ENCODE results near the gene RPLP2. TPM values are rescaled to one million over a fixed set of nuclear protein-coding genes. Genes with fewer than 3 reads are reported as not detected.

The RPLP2 gene
- total and polyA plus RNA-seq, 2 of the 4 experiments (the other 2 are of a cell fraction) = 59.9 to 1,897 TPM

DNA sequence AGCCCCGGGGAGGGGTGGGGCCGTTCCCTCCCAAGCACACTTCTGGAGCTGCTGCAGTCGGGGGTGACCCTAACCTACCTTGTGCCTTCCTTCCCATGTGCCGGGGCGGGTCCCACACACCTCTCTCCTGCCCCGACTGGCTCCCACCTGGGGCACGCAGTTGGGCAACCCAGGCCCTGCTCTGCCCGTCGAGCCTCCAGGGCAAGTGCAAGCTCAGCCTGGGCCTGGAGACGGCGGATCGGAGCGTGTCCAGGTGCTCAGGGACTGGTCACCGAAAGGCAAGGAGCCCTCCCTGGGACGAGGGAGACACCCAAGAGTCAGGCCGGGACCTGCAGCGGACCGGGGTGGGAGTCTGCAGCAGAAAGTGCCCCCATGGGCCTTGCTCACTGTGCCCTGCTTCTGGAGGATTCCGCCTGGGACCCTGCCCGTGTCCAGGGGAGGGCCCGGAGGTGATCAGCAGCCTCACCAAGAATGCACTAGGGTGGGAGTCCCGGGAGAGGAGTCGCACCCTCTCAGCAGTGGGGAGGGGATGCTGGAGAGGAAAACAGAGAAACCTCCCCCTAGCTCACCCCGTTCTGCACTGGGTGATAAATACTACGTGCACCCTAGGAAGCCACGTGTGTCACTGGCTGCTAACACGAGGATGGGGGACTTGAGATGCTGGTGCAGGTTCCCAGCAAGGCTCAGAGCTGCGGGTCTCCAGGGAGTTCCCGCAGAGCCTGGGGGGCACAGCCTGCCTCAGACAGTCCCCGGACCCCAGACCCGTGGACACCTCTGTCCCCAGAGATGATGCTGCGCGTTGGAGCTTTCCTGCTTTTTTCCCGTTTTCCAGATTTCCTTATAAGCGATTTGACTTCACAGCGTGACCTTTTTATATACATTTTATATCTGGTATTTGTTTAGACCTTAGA lies 27.2 kb upstream of the RPLP2 start (continued):
- TF ChIP-seq MAFK (IDR thresholded peaks at IDR 0.05; ENCODE audit: low read depth, low read length) = no peak
- TF ChIP-seq SMC3 (IDR thresholded peaks at IDR 0.05; ENCODE audit: low read depth, low read length) = no peak

DNA sequence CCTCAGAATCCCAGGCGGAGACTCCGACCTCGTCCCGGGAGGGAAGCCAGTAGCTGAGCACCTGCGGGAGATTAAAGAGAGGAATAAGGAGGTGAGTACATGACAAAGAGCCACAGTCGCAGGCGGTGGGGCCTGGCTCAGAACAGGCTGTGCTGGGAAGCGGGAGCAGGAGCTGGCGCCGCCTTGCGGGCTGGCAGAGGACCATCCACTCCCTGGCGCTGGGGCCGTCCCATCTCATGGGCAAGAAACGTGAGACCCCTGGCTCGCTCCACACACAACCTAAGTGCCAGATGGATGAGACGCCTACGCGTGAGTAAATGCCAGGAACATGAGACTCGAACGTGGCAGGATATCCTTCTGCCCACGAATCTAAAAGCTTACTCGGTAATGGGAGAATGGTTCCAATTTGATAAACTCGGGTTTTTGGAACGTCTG lies 26.2 kb upstream of the RPLP2 start:
- ChIA-PET POLR2A (ENCODE audit: unreplicated experiment) (no interaction called here), CTCF (interaction anchor here (0.6 to 2.2 kb wide), 3 partner anchors 13 to 50 kb away, joined by 3 to 10 read pairs (median 6); no protein-coding TSS in a partner anchor)
- Histone ChIP-seq H2AFZ (replicated peaks; ENCODE audit: low read length, poor library complexity) (peak overlapping the region; percentile 87), H2BK20ac (ENCODE audit: low read depth, low read length) (no peak overlapping the region), H4K5ac (ENCODE audit: low read depth, low read length) (no peak overlapping the region), H4K91ac (ENCODE audit: insufficient read depth, low read depth, low read length) (no peak overlapping the region), H3K4me2 (ENCODE audit: low read depth, low read length) (peak overlapping the region; percentile 52), H3K18ac (ENCODE audit: low read depth, low read length) (no peak overlapping the region), H3K27ac (ENCODE audit: insufficient read depth, low read length) (peak overlapping the region; percentile 46; the same call in 1 of the 2 replicates), H2AK5ac (ENCODE audit: low read depth, low read length) (peak overlapping the region; percentile 36; the same call in 1 of the 2 replicates), H3K4ac (ENCODE audit: low read depth, low read length) (peak overlapping the region; percentile 51), H4K20me1 (ENCODE audit: insufficient read depth, low read length) (peaks cover 16% of the 10 kb centered on the region), H2BK15ac (ENCODE audit: low read depth, low read length) (no peak overlapping the region), H3K4me1 (ENCODE audit: control insufficient read depth, insufficient read depth, low read length) (peaks cover 6% of the 10 kb centered on the region), H2AK9ac (replicated peaks; ENCODE audit: low read depth, low read length, poor library complexity) (peak overlapping the region; percentile 91), H3K9me3 (ENCODE audit: control insufficient read depth, insufficient read depth, low read length) (no peaks in the 10 kb centered on the region), H3K9ac (ENCODE audit: low read depth, low read length) (no peak overlapping the region), H3K36me3 (ENCODE audit: control insufficient read depth, insufficient read depth, low read length) (peaks cover 14% of the 10 kb centered on the region), H3K4me3 (ENCODE audit: insufficient read depth, low read depth, low read length) (no peak overlapping the region), H2BK120ac (ENCODE audit: low read depth, low read length) (no peak overlapping the region), H4K8ac (ENCODE audit: low read depth in 2 of 2, low read length in 2 of 2) (peak overlapping the region in 1 of 2 experiments; percentile 6; a peak in 1 of 4 replicates), H3K56ac (ENCODE audit: extremely low read depth, insufficient read depth, low read length) (no peak overlapping the region), H3K79me1 (ENCODE audit: low read depth in 1 of 2, low read length in 2 of 2) (peaks cover 6 to 32% of the 10 kb centered on the region in 2 experiments), H3K9me1 (ENCODE audit: insufficient read depth, low read length) (no peaks in the 10 kb centered on the region), H3K27me3 (ENCODE audit: control insufficient read depth, insufficient read depth, low read length) (no peaks in the 10 kb centered on the region), H3K23ac (ENCODE audit: low read depth, low read length) (peak overlapping the region; percentile 61; the same call in 1 of the 2 replicates), H3K14ac (replicated peaks; ENCODE audit: low read depth, low read length) (no peak overlapping the region), H2BK5ac (ENCODE audit: low read depth, low read length, poor library complexity, severe bottlenecking) (no peak overlapping the region)
- in situ Hi-C loops (cut with MboI; ENCODE audit: low sequenced_read_pairs) = no loop called here
- DNase-seq = peak; percentile 96
- intact Hi-C loops (cut with micrococcal nuclease) = loop anchor here (1.0 kb wide), 1 partner anchor 121 kb away; no protein-coding TSS in a partner anchor
- BruUV-seq (replicated peaks) = no TSS peak
- 12% methylated on average over 16 of the region's 24 CpGs; no CpG with 5 or more reads in 1 of the 2 experiments for WGBS, 2 experiments (ENCODE audit: extremely low coverage in 2 of 2, insufficient read length in 1 of 2)
- dilution Hi-C loops (cut with HindIII; ENCODE audit: low sequenced_read_pairs, unreplicated experiment) = no loop called here
- peak; percentile 91 for ATAC-seq (ENCODE audit: low read depth)
- TF ChIP-seq NFE2L2 (IDR thresholded peaks at IDR 0.05; ENCODE audit: low read depth, low read length) (0 out of 2 replicates have a peak, but pooled peaks have one; percentile 11), RFX5 (IDR thresholded peaks at IDR 0.05; ENCODE audit: low read depth, low read length) (no peak), MAZ (IDR thresholded peaks at IDR 0.05; ENCODE audit: borderline replicate concordance, low read depth, low read length) (peak; percentile 67), BHLHE40 (IDR thresholded peaks at IDR 0.05; ENCODE audit: low read depth, low read length) (peak; percentile 97), FOS (IDR thresholded peaks at IDR 0.05; ENCODE audit: low read depth, low read length) (peak; percentile 14; the same call in 1 of the 2 replicates), CHD1 (IDR thresholded peaks at IDR 0.05; ENCODE audit: low read depth, low read length) (no peak), CEBPB (IDR thresholded peaks at IDR 0.05; ENCODE audit: low read depth, low read length) (no peak), MAFK (IDR thresholded peaks at IDR 0.05; ENCODE audit: low read depth, low read length) (no peak), RCOR1 (IDR thresholded peaks at IDR 0.05; ENCODE audit: insufficient replicate concordance, low read length) (peak; percentile 63)
- TF ChIP-seq, protein P1, sequence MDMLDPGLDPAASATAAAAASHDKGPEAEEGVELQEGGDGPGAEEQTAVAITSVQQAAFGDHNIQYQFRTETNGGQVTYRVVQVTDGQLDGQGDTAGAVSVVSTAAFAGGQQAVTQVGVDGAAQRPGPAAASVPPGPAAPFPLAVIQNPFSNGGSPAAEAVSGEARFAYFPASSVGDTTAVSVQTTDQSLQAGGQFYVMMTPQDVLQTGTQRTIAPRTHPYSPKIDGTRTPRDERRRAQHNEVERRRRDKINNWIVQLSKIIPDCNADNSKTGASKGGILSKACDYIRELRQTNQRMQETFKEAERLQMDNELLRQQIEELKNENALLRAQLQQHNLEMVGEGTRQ (IDR thresholded peaks at IDR 0.05; ENCODE audit: low read depth, low read length) = no peak
- TF ChIP-seq, protein P2, sequence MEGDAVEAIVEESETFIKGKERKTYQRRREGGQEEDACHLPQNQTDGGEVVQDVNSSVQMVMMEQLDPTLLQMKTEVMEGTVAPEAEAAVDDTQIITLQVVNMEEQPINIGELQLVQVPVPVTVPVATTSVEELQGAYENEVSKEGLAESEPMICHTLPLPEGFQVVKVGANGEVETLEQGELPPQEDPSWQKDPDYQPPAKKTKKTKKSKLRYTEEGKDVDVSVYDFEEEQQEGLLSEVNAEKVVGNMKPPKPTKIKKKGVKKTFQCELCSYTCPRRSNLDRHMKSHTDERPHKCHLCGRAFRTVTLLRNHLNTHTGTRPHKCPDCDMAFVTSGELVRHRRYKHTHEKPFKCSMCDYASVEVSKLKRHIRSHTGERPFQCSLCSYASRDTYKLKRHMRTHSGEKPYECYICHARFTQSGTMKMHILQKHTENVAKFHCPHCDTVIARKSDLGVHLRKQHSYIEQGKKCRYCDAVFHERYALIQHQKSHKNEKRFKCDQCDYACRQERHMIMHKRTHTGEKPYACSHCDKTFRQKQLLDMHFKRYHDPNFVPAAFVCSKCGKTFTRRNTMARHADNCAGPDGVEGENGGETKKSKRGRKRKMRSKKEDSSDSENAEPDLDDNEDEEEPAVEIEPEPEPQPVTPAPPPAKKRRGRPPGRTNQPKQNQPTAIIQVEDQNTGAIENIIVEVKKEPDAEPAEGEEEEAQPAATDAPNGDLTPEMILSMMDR (conservative IDR thresholded peaks at IDR 0.05; ENCODE audit: low read depth, low read length) = peak; percentile 86
